Smooth muscle cell (in vitro differentiated cells): ENCODE data around the gene RRP1B. TPM values are rescaled to one million over a fixed set of nuclear protein-coding genes. Genes with fewer than 3 reads are reported as not detected.

Source experiments
- DNase-seq: peaks from one replicate; lab custom pipeline; 2025; ENCODE audit not compliant: unreplicated experiment; lab: John Stamatoyannopoulos, UW
- H2AFZ ChIP-seq: fragments of 200-600 bp; sonication (generic); 2 replicates; pipeline ENCODE4 v1.6.0; 2016; ENCODE audit warnings: antibody characterized with exemption, low read depth, mild to moderate bottlenecking
- H3F3A ChIP-seq: fragments of 200-600 bp; sonication (generic); 2 replicates; pipeline ENCODE4 v1.6.0; 2017; ENCODE audit warnings: antibody characterized with exemption, low read depth
- H3K27ac ChIP-seq: fragments of 200-600 bp; sonication (generic); 2 replicates; pipeline ENCODE4 v1.5.1; 2016; ENCODE audit warnings: low read depth, mild to moderate bottlenecking
- H3K27me3 ChIP-seq: fragments of 200-600 bp; sonication (generic); 2 replicates; pipeline ENCODE4 v1.6.1; 2016; ENCODE audit warnings: low read depth, mild to moderate bottlenecking
- H3K36me3 ChIP-seq: fragments of 200-600 bp; sonication (generic); 2 replicates; pipeline ENCODE4 v1.5.1; 2016; ENCODE audit warnings: low read depth
- H3K4me1 ChIP-seq: fragments of 200-600 bp; sonication (generic); 2 replicates; pipeline ENCODE4 v1.5.1; 2016; ENCODE audit warnings: low read depth
- H3K4me2 ChIP-seq: fragments of 200-600 bp; sonication (generic); 2 replicates; pipeline ENCODE4 v1.6.0; 2016; ENCODE audit warnings: mild to moderate bottlenecking
- H3K4me3 ChIP-seq: fragments of 200-600 bp; sonication (generic); 2 replicates; pipeline ENCODE4 v1.5.1; 2016; ENCODE audit warnings: mild to moderate bottlenecking
- H3K79me2 ChIP-seq: fragments of 200-600 bp; sonication (generic); 2 replicates; pipeline ENCODE4 v1.6.0; 2016; ENCODE audit warnings: low read depth, mild to moderate bottlenecking
- H3K9ac ChIP-seq: fragments of 200-600 bp; sonication (generic); 2 replicates; pipeline ENCODE4 v1.6.0; 2016; ENCODE audit warnings: low read depth
- H3K9me3 ChIP-seq: fragments of 200-600 bp; sonication (generic); replicated peaks from 2 replicates; pipeline ENCODE4 v1.5.1; 2016; ENCODE audit warnings: low read depth
- H4K20me1 ChIP-seq: fragments of 200-600 bp; sonication (generic); 2 replicates; pipeline ENCODE4 v1.6.0; 2016; ENCODE audit warnings: low read depth
- CTCF ChIP-seq: fragments of 200-600 bp; sonication (generic); IDR thresholded peaks from 2 replicates; pipeline ENCODE4 v1.5.1; 2017; ENCODE audit warnings: borderline replicate concordance, mild to moderate bottlenecking, antibody characterized with exemption; ENCODE audit not compliant: insufficient read depth, poor library complexity, severe bottlenecking
- WGBS: methylation state at CpG from one replicate; pipeline ENCODE4 v1.1.7; 2016; ENCODE audit warnings: low lambda C conversion rate; 5-methylcytosine and 5-hydroxymethylcytosine counted together
- polyA plus RNA-seq: library from polyadenylated mRNA; unstranded; fragments of >200 nt; fragmentation: Nextera tagmentation; extraction: Ambion mirVana; gene quantifications from 2 replicates; pipeline ENCODE4 v1.2.1, GENCODE V29; 2016
- total RNA-seq: library from RNA; depleted of rRNA; stranded (reverse); fragments of >200 nt; gene quantifications from 2 replicates; pipeline ENCODE4 v1.2.3, GENCODE V29; 2014

Gene RRP1B
- total and polyA plus RNA-seq, 2 experiments from 2014 or later: 10.6 to 19.3 TPM

GRCh38 chr21:43632373-43632905 lies 26.9 kb upstream of the RRP1B start:
- H3K4me1 ChIP-seq: no peaks in the 10 kb centered on the region
- H3F3A ChIP-seq: peaks cover 3% of the 10 kb centered on the region
- no peaks in the 10 kb centered on the region for H3K79me2 ChIP-seq
- H3K27me3 ChIP-seq: no peaks in the 10 kb centered on the region
- no peak overlapping the region for H3K9ac ChIP-seq
- H2AFZ ChIP-seq: no peak overlapping the region
- H3K9me3 ChIP-seq: no peaks in the 10 kb centered on the region
- H3K4me2 ChIP-seq: no peak overlapping the region
- no peaks in the 10 kb centered on the region for H4K20me1 ChIP-seq
- WGBS: 92% methylated on average over 5 of the region's 5 CpGs
- no peak for TF ChIP-seq CTCF
- no peak for DNase-seq
- no peaks in the 10 kb centered on the region for H3K36me3 ChIP-seq
- no peak overlapping the region for H3K4me3 ChIP-seq
- H3K27ac ChIP-seq: no peak overlapping the region

- Histone ChIP-seq H3K27ac (peak overlapping the region; percentile 65), H3K9me3 (no peaks in the 10 kb centered on the region), H3K4me1 (no peaks in the 10 kb centered on the region), H4K20me1 (no peaks in the 10 kb centered on the region), H3K4me2 (peak overlapping the region; percentile 20), H3K4me3 (no peak overlapping the region), H3K36me3 (no peaks in the 10 kb centered on the region), H2AFZ (no peak overlapping the region), H3K27me3 (no peaks in the 10 kb centered on the region), H3K9ac (no peak overlapping the region), H3K79me2 (no peaks in the 10 kb centered on the region), H3F3A (no peaks in the 10 kb centered on the region)
- DNase-seq: no peak
- TF ChIP-seq CTCF: no peak
- WGBS: 45% methylated on average over 5 of the region's 5 CpGs
These were observed 24.7 kb upstream of the RRP1B start for GRCh38 chr21:43634618-43635017.

GRCh38 chr21:43635436-43635835 lies 23.9 kb upstream of the RRP1B start:
- Histone ChIP-seq H3K4me3 (no peak overlapping the region), H3K9me3 (no peaks in the 10 kb centered on the region), H3K27ac (peak overlapping the region; percentile 65), H3K4me2 (no peak overlapping the region), H4K20me1 (no peaks in the 10 kb centered on the region), H3F3A (peaks cover 4% of the 10 kb centered on the region), H3K79me2 (no peaks in the 10 kb centered on the region), H3K9ac (no peak overlapping the region), H3K36me3 (no peaks in the 10 kb centered on the region), H3K4me1 (no peaks in the 10 kb centered on the region), H2AFZ (no peak overlapping the region), H3K27me3 (no peaks in the 10 kb centered on the region)
- TF ChIP-seq CTCF: no peak
- WGBS: 96% methylated on average over 7 of the region's 7 CpGs
- DNase-seq: no peak

- H3K9ac ChIP-seq: no peak overlapping the region
- H3K36me3 ChIP-seq: no peaks in the 10 kb centered on the region
- peaks cover 4% of the 10 kb centered on the region for H3F3A ChIP-seq
- H3K4me2 ChIP-seq: no peak overlapping the region
- H3K9me3 ChIP-seq: no peaks in the 10 kb centered on the region
- no peaks in the 10 kb centered on the region for H3K79me2 ChIP-seq
- H3K4me3 ChIP-seq: no peak overlapping the region
- no peak overlapping the region for H3K27ac ChIP-seq
- no peaks in the 10 kb centered on the region for H3K27me3 ChIP-seq
- WGBS: 96% methylated on average over 3 of the region's 3 CpGs
- H2AFZ ChIP-seq: no peak overlapping the region
- DNase-seq: no peak
- no peaks in the 10 kb centered on the region for H4K20me1 ChIP-seq
- H3K4me1 ChIP-seq: no peaks in the 10 kb centered on the region
- no peak for TF ChIP-seq CTCF
These were observed 21.7 kb upstream of the RRP1B start for GRCh38 chr21:43637530-43638158.
